ENCODE measurements around the gene LRMDA. TPM values are rescaled to one million over a fixed set of nuclear protein-coding genes. Genes with fewer than 3 reads are reported as not detected.

LRMDA gene
- total and polyA plus RNA-seq, 2 of the 8 experiments (the other 6 are each of a cell fraction or from before 2014, with no cell fraction given), result 0.86 to 2.8 TPM

DNA sequence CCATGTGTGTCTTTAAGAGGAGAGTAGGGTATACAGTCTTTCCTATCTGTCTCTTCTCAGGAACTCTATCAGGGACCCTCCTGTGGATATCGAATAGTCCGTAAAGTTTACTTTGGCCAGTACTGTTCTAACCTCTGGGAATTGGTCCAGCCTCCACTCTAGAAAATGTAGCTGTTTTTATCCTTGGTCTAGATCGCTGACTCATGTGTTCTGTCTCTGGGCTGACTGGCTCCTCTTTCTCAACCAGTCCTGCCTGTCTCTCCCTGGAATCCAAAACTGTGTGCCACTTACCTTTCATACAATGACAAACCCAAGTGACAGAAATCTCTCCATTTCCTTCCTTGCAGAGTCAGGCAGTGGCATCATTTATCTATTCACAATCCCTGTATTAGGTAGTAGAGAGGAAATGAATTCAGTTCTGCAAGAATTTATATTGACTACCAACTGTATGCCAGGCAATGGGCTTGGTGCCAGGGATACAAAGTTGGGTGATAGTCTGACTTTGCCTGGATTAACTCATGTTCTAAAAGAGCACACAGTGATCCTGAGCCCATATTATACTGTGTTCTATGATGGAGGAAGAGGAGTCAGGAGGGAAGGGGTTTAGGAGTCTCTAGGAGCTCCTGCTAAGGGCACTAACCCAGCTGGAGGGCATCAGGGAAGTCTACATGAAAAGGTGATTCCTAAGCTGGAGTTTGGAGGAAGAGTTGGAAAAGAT is 232.7 kb downstream of the LRMDA start:
- Histone ChIP-seq H2BK12ac (ENCODE audit: low read depth, low read length) (no peak overlapping the region), H3K23ac (ENCODE audit: insufficient read length) (no peak overlapping the region), H4K8ac (ENCODE audit: extremely low read depth, insufficient read depth, low read length) (no peak overlapping the region), H4K5ac (ENCODE audit: insufficient read length, low read depth, low read length) (no peak overlapping the region), H3K14ac (ENCODE audit: insufficient read length) (no peak overlapping the region), H2BK20ac (ENCODE audit: low read length) (no peak overlapping the region), H3K4ac (replicated peaks; ENCODE audit: insufficient read length, low read depth, low read length) (no peak overlapping the region), H3K56ac (replicated peaks; ENCODE audit: insufficient read length, low read depth, low read length) (no peak overlapping the region), H3K4me2 (ENCODE audit: insufficient read depth in 1 of 2, low read depth in 2 of 2, low read length in 2 of 2) (no peak overlapping the region), H3K27me3 (replicated peaks in 1 of 4; ENCODE audit: control insufficient read depth in 3 of 4, extremely low read depth in 1 of 4, insufficient read depth in 3 of 4, low read length in 3 of 4) (no peaks in the 10 kb centered on the region), H3K9ac (replicated peaks in 1 of 4; ENCODE audit: extremely low read depth in 1 of 4, low read depth in 3 of 4, low read length in 3 of 4) (no peak overlapping the region), H2AFZ (ENCODE audit: low read length) (no peak overlapping the region), H3K36me3 (ENCODE audit: control insufficient read depth in 2 of 4, insufficient read depth in 4 of 4, low read length in 3 of 4) (no peaks in the 10 kb centered on the region), H3K79me2 (ENCODE audit: control insufficient read depth in 1 of 2, insufficient read depth in 2 of 2, low read length in 2 of 2) (no peaks in the 10 kb centered on the region), H2BK5ac (ENCODE audit: low read depth, low read length) (no peak overlapping the region), H3K9me3 (ENCODE audit: insufficient read depth in 2 of 2, low read depth in 1 of 2, low read length in 1 of 2) (peaks cover 7 to 10% of the 10 kb centered on the region in 2 experiments; a peak in 3 of 4 replicates), H3K27ac (ENCODE audit: low read depth, low read length) (no peak overlapping the region), H3K18ac (ENCODE audit: extremely low read depth, low read length) (no peak overlapping the region), H3K79me1 (ENCODE audit: low read depth, low read length) (no peaks in the 10 kb centered on the region), H3K4me1 (replicated peaks in 1 of 4; ENCODE audit: control insufficient read depth in 3 of 4, insufficient read depth in 4 of 4, low read length in 3 of 4) (no peaks in the 10 kb centered on the region), H2AK5ac (ENCODE audit: low read depth, low read length) (no peak overlapping the region), H2BK120ac (replicated peaks; ENCODE audit: low read depth, low read length) (no peak overlapping the region), H4K91ac (replicated peaks; ENCODE audit: insufficient read length, low read length) (no peak overlapping the region), H3K23me2 (ENCODE audit: low read depth, low read length) (no peaks in the 10 kb centered on the region), H4K20me1 (replicated peaks in 1 of 2; ENCODE audit: control insufficient read depth in 1 of 2, insufficient read depth in 2 of 2, low read length in 2 of 2) (no peaks in the 10 kb centered on the region), H3K4me3 (ENCODE audit: extremely low read depth in 1 of 4, insufficient read depth in 2 of 4, low read depth in 3 of 4, low read length in 4 of 4) (no peak overlapping the region), H2BK15ac (ENCODE audit: low read length) (no peak overlapping the region)
- WGBS, 2 experiments (ENCODE audit: extremely low coverage in 1 of 2, insufficient coverage in 1 of 2, insufficient read length in 1 of 2, insufficient replicate concordance in 2 of 2, low coverage in 1 of 2, low lambda C conversion rate in 2 of 2, missing lambda C conversion rate in 1 of 2), result 84% methylated on average over 3 of the region's 3 CpGs; no CpG with 5 or more reads in 1 of the 2 experiments
- no peak for TF ChIP-seq POLR2A (IDR thresholded peaks at IDR 0.05; ENCODE audit: control extremely low read depth in 1 of 2, low read depth in 2 of 2, low read length in 2 of 2)
- no peak for TF ChIP-seq FOSL1 (IDR thresholded peaks at IDR 0.05; ENCODE audit: insufficient read depth, low read depth, low read length)
- TF ChIP-seq POU5F1 (IDR thresholded peaks at IDR 0.05; ENCODE audit: low read depth, low read length), result no peak
- no peak for TF ChIP-seq HDAC2 (IDR thresholded peaks at IDR 0.05; ENCODE audit: borderline replicate concordance in 1 of 2, low read depth in 2 of 2, low read length in 2 of 2)
- no peak for TF ChIP-seq SAP30 (IDR thresholded peaks at IDR 0.05; ENCODE audit: insufficient read depth, insufficient replicate concordance, low read length)
- TF ChIP-seq BRCA1 (IDR thresholded peaks at IDR 0.05; ENCODE audit: low read depth, low read length), result no peak
- TF ChIP-seq CBX5 (IDR thresholded peaks at IDR 0.05; ENCODE audit: low read depth, low read length), result no peak
- ChIA-PET POLR2A (ENCODE audit: partially characterized antibody) (no interaction called here), CTCF (ENCODE audit: partially characterized antibody) (no interaction called here)
- FAIRE-seq (no peak), DNase-seq (ENCODE audit: low read depth in 1 of 2, low spot score in 2 of 2) (no peak)
